Colonic mucosa (tissue), 4 donors: ENCODE measurements around the gene USP22. TPM values are rescaled to one million over a fixed set of nuclear protein-coding genes. Genes with fewer than 3 reads are reported as not detected.
A peak's percentile ranks its signal among the peaks of the same experiment; 100 is the strongest.

Experiments
- DNase-seq: peaks from one replicate; pipeline ENCODE4 v3.0.0-alpha.2; 2020
- H3K27ac ChIP-seq: fragments of 200-600 bp; one replicate; pipeline ENCODE4 v1.8.0; 2021
- H3K27me3 ChIP-seq: fragments of 200-600 bp; one replicate; pipeline ENCODE4 v1.8.0; 2021
- H3K36me3 ChIP-seq: fragments of 200-600 bp; one replicate; pipeline ENCODE4 v1.8.0; 2021
- H3K4me1 ChIP-seq: fragments of 200-600 bp; one replicate; pipeline ENCODE4 v1.8.0; 2021; ENCODE audit warnings: mild to moderate bottlenecking
- H3K4me3 ChIP-seq: fragments of 200-600 bp; one replicate; pipeline ENCODE4 v1.8.0; 2021
- H3K9ac ChIP-seq, 2 donors: one replicate each; pipeline ENCODE4 v1.7.0; 2013; ENCODE audit warnings: control low read depth in 2 of 2, low read depth in 2 of 2, low read length in 2 of 2
- H3K9me3 ChIP-seq: fragments of 200-600 bp; one replicate; pipeline ENCODE4 v1.8.0; 2021
- CTCF ChIP-seq: fragments of 200-600 bp; IDR thresholded peaks from one replicate; pipeline ENCODE4 v1.8.0; 2022; ENCODE audit warnings: antibody characterized with exemption, mild to moderate bottlenecking
- intact Hi-C: fragments of 100-400 bp; cut with DNase I; formaldehyde crosslinking; loops from one replicate; pipeline ENCODE4 v1.14.1; 2022
- total RNA-seq, 2 donors: library from RNA; stranded (reverse); fragmentation: NEBNext Ultra II Directional in 1 of 2; extraction: Animal tissue kit (Norgen Biotek cat#: 25700) in 1 of 2; gene quantifications; one replicate each; pipeline ENCODE4 v1.2.1, GENCODE V29; 2021
- donor health status: healthy.
- donor health status: DM: no; HTN: no; CAD: no.
- donor health status: DM: no; HTN: no; CAD: no.

USP22 gene
- total RNA-seq, 2 donors from 2014 or later: 174 to 190 TPM

GRCh38 chr17:21043296-21044232 lies 753 bp upstream of the USP22 start:
- Histone ChIP-seq H3K27ac (peak overlapping the region; percentile 100), H3K4me3 (peak overlapping the region; percentile 58), H3K4me1 (peaks cover 4% of the 10 kb centered on the region), H3K9ac (peak overlapping the region; percentile 71 to 73), H3K27me3 (no peaks in the 10 kb centered on the region), H3K9me3 (no peaks in the 10 kb centered on the region), H3K36me3 (no peaks in the 10 kb centered on the region)
- intact Hi-C loops: loop anchor here (10.0 kb wide), 1 partner anchor 51 kb away; no protein-coding TSS in a partner anchor
- peak; percentile 91 for TF ChIP-seq CTCF
- peak; percentile 98 for DNase-seq

GRCh38 chr17:21041741-21042457 lies 912 bp downstream of the USP22 start:
- intact Hi-C loops: loop anchor here (10.0 kb wide), 1 partner anchor 53 kb away; no protein-coding TSS in a partner anchor
- peak overlapping the region; percentile 90 to 100 for H3K9ac ChIP-seq
- H3K36me3 ChIP-seq: no peaks in the 10 kb centered on the region
- H3K4me3 ChIP-seq: peak overlapping the region; percentile 89
- H3K27ac ChIP-seq: peak overlapping the region; percentile 100
- no peak for TF ChIP-seq CTCF
- DNase-seq: peak; percentile 89
- H3K4me1 ChIP-seq: peaks cover 7% of the 10 kb centered on the region
- H3K9me3 ChIP-seq: no peaks in the 10 kb centered on the region
- no peaks in the 10 kb centered on the region for H3K27me3 ChIP-seq

- H3K27ac ChIP-seq: no peak overlapping the region
- no peaks in the 10 kb centered on the region for H3K36me3 ChIP-seq
- peaks cover 8% of the 10 kb centered on the region for H3K4me1 ChIP-seq
- intact Hi-C loops: loop anchor here (10.0 kb wide), 1 partner anchor 55 kb away; no protein-coding TSS in a partner anchor
- no peaks in the 10 kb centered on the region for H3K9me3 ChIP-seq
- peak overlapping the region; percentile 89 for H3K4me3 ChIP-seq
- DNase-seq: peak; percentile 31
- TF ChIP-seq CTCF: no peak
- H3K9ac ChIP-seq: no peak overlapping the region
- no peaks in the 10 kb centered on the region for H3K27me3 ChIP-seq
Measured at GRCh38 chr17:21039839-21040575, 2.8 kb downstream of the USP22 start.

GRCh38 chr17:21037117-21037803 lies 5.6 kb downstream of the USP22 start:
- DNase-seq: no peak
- Histone ChIP-seq H3K4me1 (peaks cover 10% of the 10 kb centered on the region), H3K9me3 (no peaks in the 10 kb centered on the region), H3K36me3 (no peaks in the 10 kb centered on the region), H3K9ac (no peak overlapping the region), H3K27ac (no peak overlapping the region), H3K27me3 (no peaks in the 10 kb centered on the region), H3K4me3 (no peak overlapping the region)
- intact Hi-C loops: no loop called here
- no peak for TF ChIP-seq CTCF
